Measurements from ENCODE around the gene MIEF1. TPM values are rescaled to one million over a fixed set of nuclear protein-coding genes. Genes with fewer than 3 reads are reported as not detected.

MIEF1 gene
- 10 to 100 TPM; 17.8 to 28.3 (median 21.4) TPM for total RNA-seq

- peaks cover 3 to 76% (median 20%) of the 10 kb centered on the region in 3 donors for H3K4me1 ChIP-seq
- WGBS, 2 donors (ENCODE audit: low coverage in 1 of 2) = no CpG with 5 or more reads among the region's 58 CpGs
- H3K27ac ChIP-seq = peak within 1 kb of the TSS; percentile 16 to 89 (median 84)
- TF ChIP-seq, protein P1, sequence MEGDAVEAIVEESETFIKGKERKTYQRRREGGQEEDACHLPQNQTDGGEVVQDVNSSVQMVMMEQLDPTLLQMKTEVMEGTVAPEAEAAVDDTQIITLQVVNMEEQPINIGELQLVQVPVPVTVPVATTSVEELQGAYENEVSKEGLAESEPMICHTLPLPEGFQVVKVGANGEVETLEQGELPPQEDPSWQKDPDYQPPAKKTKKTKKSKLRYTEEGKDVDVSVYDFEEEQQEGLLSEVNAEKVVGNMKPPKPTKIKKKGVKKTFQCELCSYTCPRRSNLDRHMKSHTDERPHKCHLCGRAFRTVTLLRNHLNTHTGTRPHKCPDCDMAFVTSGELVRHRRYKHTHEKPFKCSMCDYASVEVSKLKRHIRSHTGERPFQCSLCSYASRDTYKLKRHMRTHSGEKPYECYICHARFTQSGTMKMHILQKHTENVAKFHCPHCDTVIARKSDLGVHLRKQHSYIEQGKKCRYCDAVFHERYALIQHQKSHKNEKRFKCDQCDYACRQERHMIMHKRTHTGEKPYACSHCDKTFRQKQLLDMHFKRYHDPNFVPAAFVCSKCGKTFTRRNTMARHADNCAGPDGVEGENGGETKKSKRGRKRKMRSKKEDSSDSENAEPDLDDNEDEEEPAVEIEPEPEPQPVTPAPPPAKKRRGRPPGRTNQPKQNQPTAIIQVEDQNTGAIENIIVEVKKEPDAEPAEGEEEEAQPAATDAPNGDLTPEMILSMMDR (IDR thresholded peaks at IDR 0.05) = peak in 1 of 4 experiments; percentile 18
- TF ChIP-seq POLR2AphosphoS5 (IDR thresholded peaks at IDR 0.05) = peak; percentile 89
- no peak for TF ChIP-seq EP300 (IDR thresholded peaks at IDR 0.05)
- peak; percentile 7 to 26 for TF ChIP-seq POLR2A (IDR thresholded peaks at IDR 0.05)
- H3K4me3 ChIP-seq = peak within 1 kb of the TSS; percentile 66 to 75
- no peaks in the 10 kb centered on the region for H3K9me3 ChIP-seq
- peaks cover 0 to 34% of the 10 kb centered on the region in 2 donors for H3K36me3 ChIP-seq
- ATAC-seq = peak; percentile 98
- H3K27me3 ChIP-seq = no peaks in the 10 kb centered on the region
Observed at GRCh38 chr22:39502109-39502788, at the start of gene MIEF1. Gene MIEF1 (plus strand): TSS chr22:39502290. CDS start chr22:39511295, 9,005 bp downstream.

DNA sequence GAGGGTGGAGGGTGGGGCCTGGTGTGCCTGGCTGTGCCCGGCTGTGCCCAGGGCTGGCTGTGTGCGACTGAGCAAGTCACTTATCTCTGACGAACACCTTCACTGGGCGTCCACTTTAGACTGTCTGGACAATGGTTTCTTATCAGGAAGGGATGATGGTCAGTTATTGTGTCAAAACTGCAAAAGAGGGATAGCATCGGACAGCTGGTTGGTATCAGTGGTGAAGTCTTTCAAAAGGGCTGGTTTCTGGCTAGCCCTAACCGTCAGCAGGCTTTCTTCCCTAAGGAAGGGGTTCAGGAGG, 49.4 kb upstream of the MIEF1 start:
- no peak for ATAC-seq
- TF ChIP-seq POLR2A (IDR thresholded peaks at IDR 0.05) = no peak
- TF ChIP-seq EP300 (IDR thresholded peaks at IDR 0.05) = no peak
- no peak for TF ChIP-seq POLR2AphosphoS5 (IDR thresholded peaks at IDR 0.05)
- TF ChIP-seq, protein P1 (IDR thresholded peaks at IDR 0.05) = no peak
- H3K27me3 ChIP-seq = peaks cover 38% of the 10 kb centered on the region
- H3K27ac ChIP-seq = no peak overlapping the region
- H3K4me1 ChIP-seq = peaks cover 0 to 11% (median 1%) of the 10 kb centered on the region in 3 donors
- 60 to 92% methylated on average over 1 to 2 of the region's 6 CpGs for WGBS, 2 donors (ENCODE audit: low coverage in 1 of 2)
- no peaks in the 10 kb centered on the region for H3K36me3 ChIP-seq
- H3K4me3 ChIP-seq = no peak overlapping the region
- no peaks in the 10 kb centered on the region for H3K9me3 ChIP-seq

DNA sequence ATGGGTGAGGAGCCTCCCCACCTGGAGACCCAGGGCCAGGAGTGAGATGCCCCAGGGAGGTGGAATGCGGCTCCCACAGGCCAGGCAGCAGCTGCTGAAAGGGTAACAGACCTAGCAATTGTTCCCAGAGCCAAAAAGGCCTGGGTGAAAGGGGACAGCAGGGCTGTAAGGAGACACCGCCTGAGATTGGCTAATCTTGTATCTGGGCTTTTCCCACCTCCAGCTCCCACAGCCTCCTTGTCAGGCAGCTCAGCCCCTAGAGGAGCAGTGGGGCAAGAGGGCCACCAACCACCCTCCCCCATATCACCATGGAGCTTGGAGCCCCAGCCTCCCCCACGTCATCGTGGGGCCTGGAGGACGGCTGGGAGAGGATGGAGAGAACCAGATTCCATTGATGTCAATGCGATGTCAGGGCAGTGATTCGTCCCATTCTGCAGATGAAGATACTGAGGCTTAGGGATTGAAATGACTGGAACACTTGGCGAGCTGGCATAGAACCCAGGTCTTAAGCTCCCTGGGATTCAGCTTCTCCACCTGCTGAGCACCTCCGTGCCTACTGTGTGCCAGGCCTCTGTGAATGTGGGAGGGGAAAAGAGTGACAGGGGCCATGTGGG, 48.2 kb upstream of the MIEF1 start:
- ATAC-seq = no peak
- H3K9me3 ChIP-seq = no peaks in the 10 kb centered on the region
- peaks cover 0 to 22% (median 4%) of the 10 kb centered on the region in 3 donors for H3K4me1 ChIP-seq
- 50 to 70% methylated on average over 2 to 4 of the region's 9 CpGs for WGBS, 2 donors (ENCODE audit: low coverage in 1 of 2)
- no peak for TF ChIP-seq POLR2AphosphoS5 (IDR thresholded peaks at IDR 0.05)
- TF ChIP-seq, protein P1 (IDR thresholded peaks at IDR 0.05) = no peak
- no peak for TF ChIP-seq POLR2A (IDR thresholded peaks at IDR 0.05)
- TF ChIP-seq EP300 (IDR thresholded peaks at IDR 0.05) = no peak
- H3K27ac ChIP-seq = peak overlapping the region in 2 of 4 donors; percentile 2 to 24
- no peak overlapping the region for H3K4me3 ChIP-seq
- no peaks in the 10 kb centered on the region for H3K36me3 ChIP-seq
- H3K27me3 ChIP-seq = peaks cover 39% of the 10 kb centered on the region

GRCh38 chr22:39454385-39454871, 47.7 kb upstream of the MIEF1 start:
- peak overlapping the region in 2 of 4 donors; percentile 2 to 24 for H3K27ac ChIP-seq
- no peaks in the 10 kb centered on the region for H3K36me3 ChIP-seq
- H3K9me3 ChIP-seq = no peaks in the 10 kb centered on the region
- peak; percentile 25 for ATAC-seq
- TF ChIP-seq POLR2AphosphoS5 (IDR thresholded peaks at IDR 0.05) (no peak), EP300 (IDR thresholded peaks at IDR 0.05) (no peak), POLR2A (IDR thresholded peaks at IDR 0.05) (no peak)
- TF ChIP-seq, protein P1 (IDR thresholded peaks at IDR 0.05) = no peak
- peaks cover 0 to 22% (median 4%) of the 10 kb centered on the region in 3 donors for H3K4me1 ChIP-seq
- 0% methylated on average over 1 of the region's 7 CpGs; no CpG with 5 or more reads in 1 of the 2 donors for WGBS, 2 donors (ENCODE audit: low coverage in 1 of 2)
- H3K4me3 ChIP-seq = no peak overlapping the region
- H3K27me3 ChIP-seq = peaks cover 37% of the 10 kb centered on the region

All from gastroesophageal sphincter (tissue), 4 donors.